Transverse colon (tissue), 4 donors: ENCODE results near the gene SPECC1. TPM values are rescaled to one million over a fixed set of nuclear protein-coding genes. Genes with fewer than 3 reads are reported as not detected.

Source experiments
- DNase-seq: peaks from one replicate; pipeline ENCODE4 v3.0.0-alpha.2; 2019
- H3K27ac ChIP-seq, 4 donors: fragments of 200-600 bp; sonication (generic); 2 replicates each; pipeline ENCODE4 v1.5.1; 2016 to 2018; ENCODE audit warnings: inconsistent platforms in 4 of 4
- H3K27me3 ChIP-seq: fragments of 200-600 bp; sonication (generic); 2 replicates; pipeline ENCODE4 v1.5.1; 2017; ENCODE audit warnings: inconsistent platforms
- H3K36me3 ChIP-seq, 4 donors: fragments of 200-600 bp; sonication (generic); 2 replicates each; pipeline ENCODE4 v1.5.1; 2017 to 2019; ENCODE audit warnings: inconsistent platforms in 4 of 4
- H3K4me1 ChIP-seq, 4 donors: fragments of 200-600 bp; sonication (generic); 2 replicates each; pipeline ENCODE4 v1.5.1; 2017 to 2020; ENCODE audit warnings: inconsistent platforms in 4 of 4
- H3K4me3 ChIP-seq, 4 donors: fragments of 200-600 bp; sonication (generic); 1 replicate in 1 of 4; 2 replicates in 3 of 4; pipeline versions ENCODE4 v1.5.1 to v1.6.1; 2017 to 2019; ENCODE audit warnings: inconsistent platforms in 4 of 4
- H3K9me3 ChIP-seq, 2 donors: fragments of 200-600 bp; sonication (generic); 2 replicates each; pipeline ENCODE4 v1.5.1; 2017 to 2019; ENCODE audit warnings: inconsistent platforms in 2 of 2
- CTCF ChIP-seq, 5 experiments: fragments of 200-600 bp in 3 of 5; fragments of 450-650 bp in 2 of 5; sonication (generic) in 3 of 5; IDR thresholded peaks; 1 replicate in 2 of 5; 2 replicates in 3 of 5; pipeline ENCODE4 v1.5.1; 2016 to 2017; ENCODE audit warnings: antibody characterized with exemption in 5 of 5, inconsistent platforms in 3 of 5, mild to moderate bottlenecking in 2 of 5, moderate library complexity in 1 of 5
- EP300 ChIP-seq: sonication (generic); formaldehyde crosslinking; IDR thresholded peaks from one replicate; pipeline ENCODE4 v1.6.1; 2017; ENCODE audit warnings: antibody characterized with exemption, low read depth
- POLR2A ChIP-seq: fragments of 450-650 bp; IDR thresholded peaks from one replicate; pipeline ENCODE4 v1.6.1; 2016; ENCODE audit warnings: antibody characterized with exemption, mild to moderate bottlenecking, moderate library complexity
- POLR2AphosphoS5 ChIP-seq, 3 donors: sonication (generic); formaldehyde crosslinking; IDR thresholded peaks; one replicate each; pipeline ENCODE4 v1.6.1; 2016; ENCODE audit warnings: antibody characterized with exemption in 3 of 3
- WGBS, 2 donors: methylation state at CpG; one replicate each; pipeline ENCODE4 v1.1.5; 2018; ENCODE audit warnings: low coverage in 1 of 2; 5-methylcytosine and 5-hydroxymethylcytosine counted together
- in situ Hi-C, 4 donors: fragments of 200-750 bp; cut with MboI; loops; one replicate each; pipeline versions ENCODE4 v1.15.0 to v1.15.1; 2017; ENCODE audit warnings: low sequenced_read_pairs in 3 of 4, low pct_ligation_motif_present in 1 of 4, low pct_unique_long_range_greater_than_20kb in 1 of 4
- intact Hi-C: fragments of 100-400 bp; cut with DNase I; formaldehyde crosslinking; loops from one replicate; pipeline ENCODE4 v1.15.1; 2023; ENCODE audit warnings: low total_unique reads
- total RNA-seq, 4 donors: library from RNA; depleted of rRNA; stranded (reverse); fragments of >200 nt; gene quantifications; one replicate each; pipeline ENCODE4 v1.1.0, GENCODE V29; 2016

The SPECC1 gene
- total RNA-seq, 4 donors from 2014 or later: 117 to 141 (median 125) TPM

DNA sequence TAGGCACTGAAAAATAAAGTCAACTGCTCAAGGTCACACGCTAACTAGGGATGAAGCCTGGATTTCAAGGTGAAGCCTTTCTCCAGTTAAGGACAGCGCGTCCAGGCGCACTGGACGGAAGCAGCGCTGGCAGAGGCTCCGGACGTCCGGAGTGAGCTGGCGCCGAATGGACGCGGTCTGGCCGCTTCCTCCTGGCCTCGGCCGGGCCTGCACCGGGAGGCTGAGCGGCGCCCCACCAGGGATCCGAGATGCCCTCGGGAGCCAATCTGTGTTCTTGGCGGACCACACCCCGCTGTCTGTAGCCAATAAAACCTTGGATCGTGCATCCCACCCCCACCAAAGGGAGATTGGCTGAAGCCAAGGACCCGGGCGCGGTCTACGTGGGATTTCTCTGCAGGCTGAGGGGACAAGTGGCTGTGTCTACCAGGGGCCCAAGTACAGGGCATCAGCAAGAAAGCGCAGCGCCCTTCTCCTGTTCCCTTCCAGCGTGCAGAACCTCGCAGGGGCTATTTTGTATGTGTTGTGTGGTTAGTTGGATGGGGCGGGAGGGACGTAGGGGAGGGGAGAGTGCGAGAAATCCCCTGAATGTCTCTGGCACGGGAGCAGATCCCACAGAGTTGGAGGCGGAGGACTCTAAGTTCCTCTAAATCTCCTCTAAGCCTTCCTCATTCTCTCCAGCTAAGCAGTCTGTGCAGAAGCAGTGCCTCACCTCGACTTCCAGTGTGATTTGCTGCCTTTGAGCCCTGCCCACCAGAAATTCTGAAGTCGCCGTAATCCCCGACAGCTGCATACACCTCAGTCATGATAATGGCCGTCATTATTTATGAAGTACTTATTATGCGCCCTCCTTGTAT lies 29.0 kb upstream of the SPECC1 start:
- H3K9me3 ChIP-seq: no peaks in the 10 kb centered on the region
- H3K36me3 ChIP-seq: no peaks in the 10 kb centered on the region
- H3K27ac ChIP-seq: peak overlapping the region in 2 of 4 donors; percentile 6 to 39
- intact Hi-C loops: no loop called here
- WGBS, 2 donors: 87 to 93% methylated on average over 6 to 41 of the region's 43 CpGs
- in situ Hi-C loops: loop anchor here in 1 of 4 donors (25.0 kb wide), 1 partner anchor 332 kb away; no protein-coding TSS in a partner anchor
- no peak for TF ChIP-seq CTCF (IDR thresholded peaks at IDR 0.05)
- no peak for TF ChIP-seq POLR2A
- TF ChIP-seq EP300: no peak
- TF ChIP-seq POLR2AphosphoS5 (IDR thresholded peaks at IDR 0.05): no peak
- DNase-seq: peak; percentile 13
- H3K4me3 ChIP-seq: no peak overlapping the region
- peaks cover 15 to 22% (median 20%) of the 10 kb centered on the region in 4 donors for H3K4me1 ChIP-seq
- no peaks in the 10 kb centered on the region for H3K27me3 ChIP-seq

GRCh38 chr17:19986941-19987861 lies 22.0 kb upstream of the SPECC1 start:
- Histone ChIP-seq H3K9me3 (no peaks in the 10 kb centered on the region), H3K4me1 (peaks cover 0 to 4% (median 0%) of the 10 kb centered on the region in 4 donors), H3K4me3 (no peak overlapping the region), H3K27me3 (no peaks in the 10 kb centered on the region), H3K27ac (no peak overlapping the region), H3K36me3 (no peaks in the 10 kb centered on the region)
- 71 to 85% methylated on average over 7 to 13 of the region's 13 CpGs for WGBS, 2 donors
- in situ Hi-C loops: loop anchor here in 1 of 4 donors (25.0 kb wide), 1 partner anchor 325 kb away; no protein-coding TSS in a partner anchor
- intact Hi-C loops: no loop called here
- TF ChIP-seq POLR2AphosphoS5 (IDR thresholded peaks at IDR 0.05) (no peak), POLR2A (no peak), EP300 (no peak), CTCF (IDR thresholded peaks at IDR 0.05) (no peak)
- no peak for DNase-seq

DNA sequence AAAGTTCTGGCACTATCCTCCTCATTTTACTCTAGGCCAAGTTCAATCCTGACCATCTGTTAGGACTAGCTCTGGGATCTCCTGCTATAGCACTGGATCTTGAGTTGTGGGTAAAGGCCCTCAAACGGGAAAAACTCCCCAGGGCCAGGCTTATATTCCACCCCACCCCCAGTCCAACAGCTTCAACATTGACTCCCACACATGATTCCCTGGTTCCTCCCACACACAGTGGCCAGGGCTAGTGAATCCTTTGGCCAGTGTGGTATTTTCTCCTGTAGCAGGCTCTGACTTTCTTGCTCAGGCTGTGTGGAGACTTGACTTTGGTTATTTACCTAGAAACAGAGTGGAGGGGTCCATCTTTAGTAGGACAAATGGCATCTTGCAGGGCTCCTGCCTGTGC lies 21.3 kb upstream of the SPECC1 start:
- H3K36me3 ChIP-seq: no peaks in the 10 kb centered on the region
- no peaks in the 10 kb centered on the region for H3K27me3 ChIP-seq
- H3K9me3 ChIP-seq: no peaks in the 10 kb centered on the region
- H3K27ac ChIP-seq: no peak overlapping the region
- no peak overlapping the region for H3K4me3 ChIP-seq
- in situ Hi-C loops (loop anchor here in 1 of 4 donors (25.0 kb wide), 1 partner anchor 324 kb away; no protein-coding TSS in a partner anchor), intact Hi-C loops (no loop called here)
- TF ChIP-seq POLR2AphosphoS5 (IDR thresholded peaks at IDR 0.05): no peak
- no peak for TF ChIP-seq EP300
- TF ChIP-seq POLR2A: no peak
- TF ChIP-seq CTCF (IDR thresholded peaks at IDR 0.05): no peak
- peaks cover 0 to 5% (median under 1%) of the 10 kb centered on the region in 4 donors for H3K4me1 ChIP-seq
- no peak for DNase-seq
- 50 to 80% methylated on average over 1 of the region's 1 CpG for WGBS, 2 donors
